ENCODE measurements around the gene CEMP1. TPM values are rescaled to one million over a fixed set of nuclear protein-coding genes. Genes with fewer than 3 reads are reported as not detected.

CEMP1 gene
- total and polyA plus RNA-seq, 2 experiments from 2014 or later, result 0.31 to 7.5 TPM

GRCh38 chr16:2494616-2495015, 36.6 kb downstream of the CEMP1 start:
- ATAC-seq, result no peak
- no peak overlapping the region for H3K27ac Mint-ChIP-seq
- H3K4me3 ChIP-seq, result no peak overlapping the region

More at GRCh38 chr16:2494616-2495015, 36.6 kb downstream of the CEMP1 start:
- TF ChIP-seq EZH2 (IDR thresholded peaks at IDR 0.05; ENCODE audit: low read depth, unreplicated experiment) (no peak), STAT1 (IDR thresholded peaks at IDR 0.05; ENCODE audit: unreplicated experiment) (no peak), ZNF114 (CRISPR knock-in tag; IDR thresholded peaks at IDR 0.05) (no peak), JUNB (IDR thresholded peaks at IDR 0.05; ENCODE audit: unreplicated experiment) (no peak), NANOG (IDR thresholded peaks at IDR 0.05; ENCODE audit: borderline replicate concordance) (no peak), CTCF (conservative IDR thresholded peaks at IDR 0.05; ENCODE audit: low read depth in 2 of 2) (no peak), CREB1 (CRISPR knock-in tag; IDR thresholded peaks at IDR 0.05; ENCODE audit: low read depth) (no peak), EZH2phosphoT487 (IDR thresholded peaks at IDR 0.05; ENCODE audit: unreplicated experiment) (no peak), ZNF331 (CRISPR knock-in tag; IDR thresholded peaks at IDR 0.05; ENCODE audit: low read depth) (no peak), ETS1 (IDR thresholded peaks at IDR 0.05) (no peak), ZNF462 (CRISPR knock-in tag; IDR thresholded peaks at IDR 0.05) (no peak), REST (IDR thresholded peaks at IDR 0.05; ENCODE audit: unreplicated experiment) (no peak), POLR2AphosphoS5 (IDR thresholded peaks at IDR 0.05; ENCODE audit: low read depth) (no peak)
- DNase-seq (ENCODE audit: low spot score), result no peak
- Histone ChIP-seq H3F3A (replicated peaks; ENCODE audit: low read depth) (no peaks in the 10 kb centered on the region), H3K27ac (ENCODE audit: low read depth) (no peak overlapping the region), H3K79me2 (replicated peaks; ENCODE audit: insufficient read depth) (no peaks in the 10 kb centered on the region), H3K9me2 (ENCODE audit: insufficient read depth) (no peaks in the 10 kb centered on the region), H3K4me2 (no peak overlapping the region), H3K4me1 (ENCODE audit: insufficient read depth) (no peaks in the 10 kb centered on the region), H3K36me3 (ENCODE audit: insufficient read depth) (no peaks in the 10 kb centered on the region), H3K27me3 (ENCODE audit: insufficient read depth) (no peaks in the 10 kb centered on the region), H4K20me1 (replicated peaks; ENCODE audit: insufficient read depth) (no peaks in the 10 kb centered on the region; the same call in 1 of the 2 replicates), H2AFZ (no peak overlapping the region)
- H3K9me3 Mint-ChIP-seq, result no peaks in the 10 kb centered on the region
- no peaks in the 10 kb centered on the region for H3K4me1 Mint-ChIP-seq
- peaks cover 8% of the 10 kb centered on the region; the same call in 2 of the 3 replicates for H3K36me3 Mint-ChIP-seq (ENCODE audit: low read depth)
- H3K27me3 Mint-ChIP-seq (ENCODE audit: insufficient read depth, low read depth, poor library complexity), result peaks cover 6% of the 10 kb centered on the region
- H3K4me3 Mint-ChIP-seq, result no peak overlapping the region

Data from GM23338 (cell line).